HG02943 (cell line): ENCODE results near the gene STAP2.
"Not testable (repeated sequence)": the region's sequence is repeated elsewhere in the genome, so short reads cannot be mapped to it uniquely, and the experiment has no call there.

Source experiments
- ATAC-seq: cut with Tn5 transposase; IDR thresholded peaks from one replicate; pipeline ENCODE4 v1.9.1; 2021; ENCODE audit warnings: mild to moderate bottlenecking, low read depth, moderate library complexity; ENCODE audit not compliant: unreplicated experiment

The STAP2 gene

DNA sequence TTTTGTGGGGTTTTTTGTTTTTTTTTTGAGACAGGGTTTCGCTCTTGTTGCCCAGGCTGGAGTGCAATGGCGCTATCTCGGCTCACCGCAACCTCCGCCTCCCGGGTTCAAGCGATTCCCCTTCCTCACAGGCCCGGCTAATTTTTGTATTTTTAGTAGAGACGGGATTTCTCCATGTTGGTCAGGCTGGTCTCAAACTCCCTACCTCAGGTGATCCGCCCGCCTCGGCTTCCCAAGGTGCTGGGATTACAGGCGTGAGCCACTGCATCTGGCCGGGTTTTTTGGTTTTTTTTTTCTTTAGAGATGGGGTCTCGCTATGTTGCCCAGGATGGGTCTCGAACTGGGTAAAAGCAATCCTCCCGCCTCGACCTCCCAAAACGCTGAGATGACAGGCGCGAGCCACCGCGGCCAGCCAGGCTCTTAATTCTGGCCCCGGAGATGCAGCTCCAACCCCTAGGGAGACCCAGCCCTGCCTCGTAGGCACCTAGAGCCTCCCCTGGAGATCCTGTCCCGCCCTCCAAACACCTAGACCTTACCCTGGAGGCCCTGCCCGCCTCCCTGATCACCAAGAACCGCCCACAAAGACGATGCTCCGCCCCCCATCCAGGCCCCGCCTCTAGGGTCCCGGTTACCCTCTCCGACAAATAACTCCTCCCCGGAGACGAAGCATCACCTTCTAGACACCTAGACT, 9.5 kb downstream of the STAP2 start:
- ATAC-seq = not testable (repeated sequence)

DNA sequence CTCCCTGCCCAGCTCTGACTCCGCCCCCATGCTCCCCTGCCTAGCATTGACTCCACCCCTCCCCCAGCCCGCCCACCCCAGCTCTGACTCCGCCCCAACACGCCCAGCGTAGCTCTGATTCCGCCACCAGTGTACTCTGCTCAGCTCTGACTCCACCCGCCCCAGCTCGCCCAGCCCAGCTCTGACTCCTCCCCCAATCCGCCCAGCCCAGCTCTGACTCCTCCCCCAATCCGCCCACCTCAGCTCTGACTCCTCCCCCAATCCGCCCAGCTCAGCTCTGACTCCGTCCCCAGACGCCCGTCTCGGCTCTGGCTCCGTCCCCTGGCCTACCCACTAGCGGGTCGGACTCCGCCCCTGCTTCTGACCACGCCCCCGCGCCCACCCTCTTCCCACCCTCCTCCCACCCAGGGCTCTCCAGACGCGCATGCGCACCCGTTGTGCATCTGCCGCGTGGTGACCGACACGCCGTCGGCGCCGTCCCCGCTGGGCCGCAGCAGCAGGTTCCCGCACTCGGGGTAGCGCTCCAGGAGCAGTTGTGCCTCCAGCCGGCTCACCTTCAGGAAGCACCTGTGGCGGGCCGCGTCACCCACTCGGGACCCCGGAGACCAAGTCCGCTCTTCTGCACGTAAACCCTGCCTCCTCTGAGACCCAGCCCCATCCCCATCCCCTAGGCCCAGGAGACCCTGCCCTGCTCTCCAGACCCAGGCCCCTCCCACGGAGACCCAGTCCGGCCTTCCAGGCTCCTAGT, 10.2 kb downstream of the STAP2 start:
- peak; percentile 55 for ATAC-seq

DNA sequence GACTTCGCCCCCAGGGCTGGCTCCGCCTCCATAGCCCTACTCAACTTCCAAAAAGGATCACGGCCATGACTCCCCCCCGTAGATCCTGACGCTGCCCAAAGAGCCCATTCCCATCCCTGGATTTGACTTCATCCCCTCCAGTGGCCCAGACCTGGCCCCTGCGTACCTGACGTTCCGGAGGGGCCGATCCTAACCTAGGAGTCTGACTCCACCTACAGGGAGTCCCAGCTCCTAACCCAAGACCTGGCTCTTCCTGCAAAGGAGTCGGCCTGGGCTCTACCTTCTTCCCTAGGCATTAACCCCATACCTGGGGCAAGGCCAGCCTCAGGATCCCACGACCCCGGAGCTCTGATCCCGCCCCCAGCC, 10.8 kb downstream of the STAP2 start:
- ATAC-seq = peak; percentile 19

DNA sequence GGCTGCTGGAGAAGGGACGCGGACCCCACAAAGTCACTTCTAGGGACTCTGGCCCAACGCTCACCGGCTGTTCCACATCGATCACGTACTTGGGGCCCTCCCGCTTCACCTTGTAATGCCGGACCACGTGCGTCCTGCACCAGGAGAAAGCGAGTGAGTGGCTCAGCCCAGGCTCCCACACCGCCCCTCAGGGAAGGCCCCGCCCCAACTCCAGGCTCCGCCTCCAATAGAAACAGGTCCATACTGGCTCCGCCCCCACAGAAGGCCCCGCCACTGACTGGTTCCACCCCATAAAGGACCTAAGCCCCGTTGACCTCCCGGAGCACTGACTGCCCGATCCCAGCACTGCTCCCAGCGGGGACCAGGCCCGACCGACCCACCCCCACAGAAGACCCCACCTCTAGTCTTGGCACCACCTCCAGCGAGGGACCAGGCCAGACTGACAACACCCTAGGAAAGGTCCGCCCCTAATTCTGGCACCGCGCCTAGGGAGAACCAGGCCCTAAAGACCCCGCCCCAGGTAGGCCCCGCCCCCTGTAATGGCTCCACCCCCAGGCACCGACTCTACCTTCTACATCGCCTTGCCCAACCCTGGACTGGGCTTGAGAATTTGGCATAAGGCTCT, 11.3 kb downstream of the STAP2 start:
- ATAC-seq = no peak

DNA sequence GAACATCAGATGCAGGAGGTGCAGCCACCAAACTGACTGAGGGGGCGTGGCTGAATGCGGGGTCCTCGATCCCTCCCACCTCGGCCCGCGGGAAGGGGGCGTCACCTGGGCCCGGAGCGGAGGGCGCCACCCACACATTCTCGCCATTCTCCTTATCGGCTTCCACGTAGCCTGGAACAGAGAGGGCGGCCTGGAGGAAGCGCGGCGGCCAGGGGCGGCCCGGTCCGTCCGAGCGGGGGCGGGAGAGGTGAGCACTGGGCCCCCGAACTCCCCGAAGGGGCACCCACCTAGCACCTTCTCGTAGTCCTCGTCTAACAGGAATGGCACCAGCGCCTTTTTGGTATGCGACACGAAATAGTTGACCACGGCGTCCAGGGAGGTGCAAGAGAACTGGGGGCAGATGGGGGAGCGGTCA, 11.8 kb downstream of the STAP2 start:
- no peak for ATAC-seq

DNA sequence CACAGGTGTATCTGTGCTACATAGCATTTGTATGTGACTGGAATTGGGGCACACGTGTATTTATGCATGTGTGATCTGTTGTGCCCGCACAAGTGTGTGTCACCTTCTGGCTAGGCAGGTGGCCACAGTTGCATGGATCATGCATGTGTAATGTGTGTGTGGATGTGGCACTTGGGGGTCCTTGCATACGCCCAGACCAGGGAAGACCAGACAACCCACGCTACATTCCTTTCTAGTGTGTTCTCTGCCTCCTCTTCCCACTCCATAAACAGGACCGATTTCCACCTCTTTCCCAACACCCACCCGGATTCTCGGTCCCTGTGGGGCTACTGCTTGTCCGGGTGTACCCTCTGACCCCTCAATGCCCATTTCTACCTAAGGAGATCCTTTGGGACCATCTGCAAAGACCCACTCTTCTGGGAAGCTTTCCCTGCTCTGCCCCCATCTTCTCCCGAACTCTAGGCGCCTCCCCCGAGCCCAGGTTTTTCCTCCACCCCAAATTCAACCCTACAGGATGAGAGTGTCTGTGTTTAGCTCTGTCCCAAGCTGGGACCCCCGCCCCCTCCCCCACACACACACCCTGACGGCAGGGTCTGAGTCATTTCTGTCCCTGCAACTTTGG, 12.3 kb downstream of the STAP2 start:
- no peak for ATAC-seq

DNA sequence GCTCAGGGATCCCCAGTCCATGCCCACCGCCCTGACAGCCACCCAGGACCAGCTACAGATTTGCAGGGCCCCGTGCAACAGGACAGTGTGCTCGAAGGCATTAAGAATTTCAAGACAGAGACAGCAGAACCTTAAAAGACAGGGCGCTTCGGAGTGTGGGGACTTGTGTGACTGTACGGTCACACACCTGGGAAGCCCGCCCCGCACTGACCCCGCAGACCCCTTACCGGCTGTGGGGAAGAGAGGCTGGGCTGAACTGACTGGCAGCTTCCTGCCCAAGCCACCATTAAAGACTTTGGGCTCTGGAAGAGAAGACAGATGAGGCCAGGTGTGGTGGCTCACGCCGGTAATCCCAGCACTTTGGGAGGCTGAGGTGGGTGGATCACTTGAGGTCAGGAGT, 14.4 kb downstream of the STAP2 start:
- no peak for ATAC-seq

DNA sequence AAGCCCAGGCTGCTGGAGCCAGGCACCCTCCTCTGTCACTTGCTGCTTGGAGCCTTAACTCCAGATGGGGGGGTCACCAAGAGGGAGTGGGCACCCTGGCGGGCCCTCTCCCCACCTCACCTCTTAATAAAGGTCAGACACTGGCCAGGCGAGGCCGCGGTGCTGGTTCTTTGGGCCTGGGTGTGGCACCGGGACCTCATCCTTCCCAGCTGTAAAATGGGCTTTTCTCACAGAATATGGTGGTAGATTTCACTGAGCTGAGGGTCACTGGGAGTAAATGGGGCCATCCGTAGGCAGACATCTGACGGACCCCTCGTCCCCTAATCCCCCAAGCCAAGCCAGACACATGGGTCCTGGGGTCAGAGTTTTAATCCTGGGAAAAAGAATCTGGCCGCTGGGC, 14.9 kb downstream of the STAP2 start:
- ATAC-seq = no peak

DNA sequence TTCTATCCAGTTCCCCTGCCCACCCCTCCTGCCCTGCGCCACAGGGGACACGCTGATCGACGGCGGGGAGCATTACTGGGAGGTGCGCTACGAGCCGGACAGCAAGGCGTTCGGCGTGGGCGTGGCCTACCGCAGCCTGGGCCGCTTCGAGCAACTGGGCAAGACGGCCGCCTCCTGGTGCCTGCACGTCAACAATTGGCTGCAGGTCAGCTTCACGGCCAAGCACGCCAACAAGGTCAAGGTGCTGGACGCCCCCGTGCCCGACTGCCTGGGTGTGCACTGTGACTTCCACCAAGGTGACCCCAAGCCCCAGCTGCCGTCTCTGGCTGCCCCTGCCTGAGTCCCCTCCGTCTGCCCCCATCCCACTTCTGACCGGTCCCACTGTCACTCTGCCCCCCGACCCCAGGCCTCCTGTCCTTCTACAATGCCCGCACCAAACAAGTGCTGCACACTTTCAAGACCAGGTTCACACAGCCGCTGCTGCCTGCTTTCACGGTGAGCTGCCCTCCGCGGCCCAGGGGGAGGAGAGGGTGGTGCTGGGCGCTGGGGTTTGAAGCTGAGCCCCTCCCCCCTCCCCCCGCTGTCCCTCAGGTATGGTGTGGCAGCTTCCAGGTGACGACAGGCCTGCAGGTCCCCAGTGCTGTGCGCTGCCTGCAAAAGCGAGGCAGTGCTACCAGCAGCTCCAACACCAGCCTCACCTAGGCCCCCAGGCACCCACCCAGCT, 15.5 kb downstream of the STAP2 start:
- no peak for ATAC-seq

DNA sequence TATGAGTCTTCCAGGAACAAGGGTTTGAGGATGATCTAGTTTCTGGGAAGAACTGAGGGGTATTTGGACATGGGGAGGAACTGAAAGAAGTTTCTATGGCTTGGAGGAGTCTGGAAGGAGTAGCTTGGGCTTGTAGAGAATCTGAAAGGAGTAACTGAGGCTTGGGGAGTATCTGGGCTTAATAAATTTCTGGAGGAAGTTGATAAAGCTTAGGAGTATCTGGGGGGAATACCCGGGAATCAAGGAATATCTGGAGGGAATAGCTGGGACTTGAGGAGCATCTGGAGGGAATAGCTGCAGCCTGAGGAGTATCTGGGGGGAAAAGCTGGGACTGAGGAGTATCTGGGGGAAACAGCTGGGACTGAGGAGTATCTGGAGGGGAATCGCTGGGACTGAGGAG, 18.2 kb downstream of the STAP2 start:
- no peak for ATAC-seq

DNA sequence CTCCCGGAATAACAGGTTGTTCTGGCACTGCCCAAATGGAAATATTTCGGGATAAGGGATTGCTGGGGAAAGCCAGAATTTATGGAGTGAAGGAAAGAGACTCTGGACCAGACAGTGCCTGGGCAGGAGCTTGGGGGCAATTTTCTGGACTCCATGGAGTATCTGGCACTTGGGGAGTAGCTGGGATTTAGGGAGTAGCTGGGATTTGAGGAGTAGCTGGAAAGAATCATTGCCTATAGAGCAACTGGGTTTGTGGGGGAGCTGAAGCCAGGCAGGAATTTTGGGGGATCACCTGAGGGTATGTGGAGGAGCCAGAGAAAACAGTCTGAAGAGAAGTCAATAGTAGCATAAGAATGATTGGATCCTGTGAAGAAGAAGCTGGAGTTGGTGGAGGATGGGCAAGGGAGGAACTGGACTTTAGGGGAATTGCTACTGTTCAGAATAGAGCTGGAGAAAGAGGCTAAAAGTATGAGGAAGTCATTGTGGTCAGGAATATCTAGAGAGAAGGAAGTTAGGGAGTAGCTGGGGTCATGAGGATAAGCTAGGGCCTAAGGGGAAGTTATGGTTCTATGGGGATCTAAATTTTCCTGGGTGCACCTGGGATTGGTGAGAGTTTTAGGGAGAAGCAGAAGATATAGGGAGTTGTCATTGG, 19.4 kb downstream of the STAP2 start:
- ATAC-seq = no peak

DNA sequence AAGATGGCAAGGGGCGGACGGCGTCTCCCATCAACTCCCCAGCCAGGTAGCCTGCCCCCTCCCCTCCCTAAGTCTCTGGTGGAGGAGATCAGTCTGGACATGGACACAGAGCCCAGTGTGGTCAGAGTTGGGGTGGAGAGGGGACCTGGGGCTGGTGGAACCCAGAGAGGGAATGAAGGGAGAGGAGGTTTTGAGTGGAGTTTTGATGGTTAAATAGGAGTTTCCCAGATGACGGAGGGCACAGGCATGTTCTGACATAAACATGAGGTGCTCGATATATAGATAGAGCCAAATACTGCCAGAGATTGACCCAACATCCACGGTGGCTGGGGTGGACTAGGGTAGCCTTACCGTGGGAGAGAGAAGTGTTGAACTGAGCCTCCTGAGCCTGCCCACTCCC, 20.2 kb downstream of the STAP2 start:
- ATAC-seq = no peak

DNA sequence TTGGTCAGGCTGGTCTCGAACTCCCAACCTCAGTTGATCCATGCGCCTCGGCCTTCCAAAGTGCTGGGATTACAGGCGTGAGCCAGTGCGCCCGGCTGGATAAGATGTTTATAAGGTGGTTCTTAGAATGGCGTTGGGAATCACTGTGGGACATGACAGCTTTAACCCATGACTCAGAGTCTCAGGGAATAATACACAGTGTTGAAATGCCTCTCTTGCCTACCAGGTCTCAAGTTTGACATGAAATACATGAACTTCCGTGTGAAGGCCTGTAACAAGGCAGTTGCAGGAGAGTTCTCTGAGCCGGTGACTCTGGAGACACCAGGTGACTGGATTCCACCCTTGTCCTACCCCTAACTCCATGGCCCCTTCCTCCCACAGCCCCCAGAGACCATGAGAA, 21.7 kb downstream of the STAP2 start:
- ATAC-seq = no peak

DNA sequence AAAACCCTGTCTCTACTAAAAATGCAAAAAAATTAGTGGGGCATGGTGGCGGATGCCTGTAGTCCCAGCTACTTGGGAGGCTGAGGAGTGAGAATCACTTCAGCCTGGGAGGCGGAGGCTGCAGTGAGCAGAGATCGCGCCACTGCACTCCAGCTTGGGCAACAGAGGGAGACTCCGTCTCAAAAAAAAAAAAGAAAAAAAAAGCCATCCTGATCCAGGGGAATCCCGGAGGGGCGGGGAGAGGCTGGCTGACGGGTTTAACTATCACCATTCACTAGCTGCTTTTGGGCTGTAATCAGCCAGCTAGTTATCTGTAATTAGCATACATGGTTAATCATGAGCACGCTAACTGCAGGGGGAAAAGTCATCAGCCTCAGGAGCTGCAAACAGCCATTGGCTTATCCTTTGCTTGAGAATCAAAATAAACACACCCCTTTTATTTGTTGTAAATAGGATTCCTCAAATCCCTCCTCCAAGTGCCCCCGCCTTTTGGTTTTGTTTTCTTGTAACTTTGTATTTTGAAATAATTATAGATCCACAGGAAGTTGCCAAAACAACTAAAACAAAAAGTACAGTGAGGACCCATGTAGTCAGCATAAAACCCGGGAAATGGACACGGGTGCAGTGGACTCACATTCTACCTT, 24.7 kb downstream of the STAP2 start:
- no peak for ATAC-seq

DNA sequence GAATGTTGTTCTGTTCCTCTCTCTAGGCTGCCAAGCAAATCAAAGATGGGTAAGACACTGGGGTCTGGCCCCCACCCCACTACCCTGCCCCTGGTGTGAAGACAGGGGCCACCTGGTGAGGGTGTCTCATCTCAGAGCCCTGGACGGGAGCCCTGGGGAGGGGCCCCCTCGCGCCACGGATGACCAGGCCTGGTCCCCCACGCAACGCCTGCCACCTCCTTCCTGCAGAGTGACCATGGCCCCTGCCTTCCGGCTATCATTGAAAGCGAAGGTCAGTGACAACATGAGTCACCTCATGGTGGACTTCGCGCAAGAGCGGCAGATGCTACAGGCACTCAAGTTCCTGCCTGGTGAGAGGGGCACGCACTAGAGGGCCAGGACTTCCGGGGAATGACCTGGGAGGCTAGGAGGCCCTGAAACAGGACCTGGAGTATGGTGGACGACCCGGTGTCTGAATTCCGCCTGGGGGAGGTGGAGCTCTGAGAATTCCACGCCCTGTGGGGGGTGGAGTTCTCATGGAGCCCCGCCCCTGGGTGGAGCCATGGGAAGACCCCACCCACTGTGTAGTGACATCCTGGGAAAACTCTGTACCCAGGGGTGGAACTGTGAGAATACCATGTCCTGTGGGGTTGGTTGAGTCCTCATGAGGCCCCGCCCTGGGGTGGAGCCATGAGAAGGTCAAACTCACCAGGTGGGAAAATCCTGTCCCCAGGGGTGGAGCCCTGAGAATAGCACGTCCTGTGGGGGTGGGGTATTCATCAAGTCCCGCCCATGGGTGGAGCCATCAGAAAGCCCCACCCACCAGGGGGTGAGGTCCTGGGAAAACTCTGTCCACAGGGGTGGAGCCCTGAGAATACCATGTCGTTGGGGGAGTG, 28.1 kb downstream of the STAP2 start:
- no peak for ATAC-seq

DNA sequence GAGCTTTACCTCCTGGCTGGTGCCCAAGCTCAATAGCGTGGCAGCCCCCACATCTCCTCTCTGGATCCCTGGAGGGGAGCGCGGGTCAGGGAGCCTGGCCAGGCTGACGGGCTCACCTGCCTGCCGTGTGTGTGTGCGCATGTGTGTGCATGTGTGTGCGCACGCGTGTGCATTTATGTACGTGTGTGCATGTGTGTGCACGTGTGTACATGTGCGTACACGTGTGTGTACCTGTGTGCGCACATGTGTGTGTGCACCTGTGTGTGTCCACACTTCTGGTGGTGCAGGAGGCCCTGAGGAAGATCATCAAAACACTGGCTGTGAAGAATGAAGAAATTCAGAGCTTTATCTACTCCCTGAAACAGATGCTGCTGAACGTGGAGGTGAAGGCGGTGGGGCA, 33.0 kb downstream of the STAP2 start:
- no peak for ATAC-seq

DNA sequence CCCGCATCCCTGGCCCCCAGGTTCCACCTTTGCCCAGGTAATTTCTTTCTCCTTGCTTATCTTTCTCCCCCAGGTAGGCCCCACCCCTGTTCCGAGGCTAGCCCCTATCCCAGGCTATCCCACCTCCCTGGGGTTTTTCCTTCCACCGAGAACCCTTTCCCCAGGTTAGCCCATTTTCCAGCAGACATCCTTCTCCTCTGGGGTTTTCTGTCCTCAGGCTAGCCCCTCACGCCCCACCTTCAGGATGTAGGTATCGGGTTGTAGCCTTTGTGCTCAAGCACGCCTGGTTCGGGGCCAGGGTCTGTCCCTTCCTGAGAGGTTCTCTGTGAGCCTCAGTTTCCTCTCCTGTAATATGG, 33.4 kb downstream of the STAP2 start:
- ATAC-seq = no peak

DNA sequence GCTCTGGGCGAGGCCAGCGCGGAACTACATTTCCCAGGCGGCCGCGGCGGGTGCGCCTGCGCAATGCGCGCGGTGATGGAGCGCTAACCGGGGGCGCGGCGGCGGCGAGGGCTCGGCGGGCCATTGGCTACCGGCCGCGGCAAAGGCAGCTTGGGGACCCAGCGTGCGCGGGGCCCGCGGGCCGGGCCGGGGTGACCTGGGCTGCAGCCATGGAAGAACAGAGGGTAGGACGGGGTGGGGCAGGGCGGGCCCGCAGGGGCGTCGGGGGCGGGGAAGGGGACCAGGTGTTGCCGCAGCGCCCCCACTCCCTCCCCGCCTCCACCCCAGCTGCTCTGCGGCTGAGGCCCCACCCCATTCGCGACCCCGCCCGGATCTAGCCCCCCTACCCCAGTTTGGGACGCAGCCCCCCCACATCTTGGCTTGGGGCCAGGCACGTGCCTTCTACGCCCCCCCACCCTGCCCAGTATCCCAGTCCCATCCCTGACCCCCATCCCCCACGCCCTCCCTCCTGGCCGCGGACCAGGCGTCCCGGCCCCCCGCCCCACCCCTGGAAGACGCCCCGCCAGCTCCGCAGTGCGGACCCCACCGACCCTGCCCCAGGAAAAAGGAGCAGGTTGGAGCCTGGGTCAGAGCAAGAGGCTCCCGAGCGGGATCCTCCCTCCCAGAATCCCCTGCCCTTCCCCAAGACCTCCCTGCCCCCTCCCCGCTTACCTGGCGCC, 33.9 kb downstream of the STAP2 start, which contains the start of gene FSD1:
Gene FSD1, plus strand, starts transcription at position 61 of the 719 bp plus-strand sequence. Its CDS starts 149 bp downstream, at position 210.
- ATAC-seq = no peak
